ENCODE measurements around the gene TAC4. TPM values are rescaled to one million over a fixed set of nuclear protein-coding genes. Genes with fewer than 3 reads are reported as not detected.

TAC4 gene
- total and polyA plus RNA-seq, 2 of the 13 experiments (the other 11 are each of a cell fraction or from before 2014, with no cell fraction given), result not detected

- TF ChIP-seq ZNF280D (CRISPR knock-in tag; IDR thresholded peaks at IDR 0.05), result peak; percentile 94
- peak; percentile 91; the same call in 1 of the 2 replicates for TF ChIP-seq POGK (CRISPR knock-in tag; conservative IDR thresholded peaks at IDR 0.05)
- TF ChIP-seq ZNF574 (CRISPR knock-in tag; IDR thresholded peaks at IDR 0.05), result peak; percentile 96
- TF ChIP-seq ATF1 (CRISPR knock-in tag; IDR thresholded peaks at IDR 0.05), result peak; percentile 98
- no peak for TF ChIP-seq NFE2 (CRISPR knock-in tag; IDR thresholded peaks at IDR 0.05)
- TF ChIP-seq CTCF (CRISPR knock-in tag; IDR thresholded peaks at IDR 0.05), result no peak; the same call in 1 of the 2 replicates
- peak; percentile 83 for TF ChIP-seq KDM5B (CRISPR knock-in tag; IDR thresholded peaks at IDR 0.05; ENCODE audit: borderline replicate concordance)
- no peak; the same call in 1 of the 2 replicates for TF ChIP-seq ZSCAN9 (CRISPR knock-in tag; IDR thresholded peaks at IDR 0.05; ENCODE audit: borderline replicate concordance)
- no peak; the same call in 1 of the 2 replicates for TF ChIP-seq ZNF7 (CRISPR knock-in tag; IDR thresholded peaks at IDR 0.05)
- no peak for TF ChIP-seq ZKSCAN5 (CRISPR knock-in tag; IDR thresholded peaks at IDR 0.05)
- TF ChIP-seq ZNF468 (CRISPR knock-in tag; IDR thresholded peaks at IDR 0.05), result peak; percentile 58; the same call in 1 of the 2 replicates
- peak; percentile 97 for TF ChIP-seq POLR2G (IDR thresholded peaks at IDR 0.05; ENCODE audit: low read depth, low read length)
- no peak for TF ChIP-seq ZBTB10 (CRISPR knock-in tag; IDR thresholded peaks at IDR 0.05; ENCODE audit: borderline replicate concordance)
- TF ChIP-seq ZNF362 (CRISPR knock-in tag; IDR thresholded peaks at IDR 0.05; ENCODE audit: borderline replicate concordance), result peak; percentile 80; the same call in 1 of the 2 replicates
Measured at GRCh38 chr17:49788478-49789242, 59.2 kb downstream of the TAC4 start, which contains the start of gene KAT7 (continued).

Measured in HepG2 (cell line).